Measurements from ENCODE around the gene OR2W1.

- TF ChIP-seq EZH2phosphoT487 (IDR thresholded peaks at IDR 0.05; ENCODE audit: borderline replicate concordance, low read length), result no peak
- TF ChIP-seq CTCF (IDR thresholded peaks at IDR 0.05; ENCODE audit: low read depth, low read length, poor library complexity, severe bottlenecking), result no peak
Observed at GRCh38 chr6:29014729-29015608, 30.0 kb downstream of the OR2W1 start.
